ENCODE results near the gene FAH.
"Not testable (repeated sequence)": the region's sequence is repeated elsewhere in the genome, so short reads cannot be mapped to it uniquely, and the experiment has no call there.

FAH gene

GRCh38 chr15:80152896-80153876 is at the start of gene FAH:
Gene FAH, plus strand, starts transcription at chr15:80152999. Its CDS starts 56 bp downstream, at chr15:80153055.
- no peak for DNase-seq

GRCh38 chr15:80105193-80105592 is 47.6 kb upstream of the FAH start:
- DNase-seq: no peak

- DNase-seq: no peak
These were observed 47.2 kb upstream of the FAH start for GRCh38 chr15:80105595-80105994.

- no peak for DNase-seq
These were observed 46.7 kb upstream of the FAH start for GRCh38 chr15:80106051-80106450.

- no peak for DNase-seq
These were observed 45.6 kb upstream of the FAH start for GRCh38 chr15:80107204-80107603.

GRCh38 chr15:80107774-80108173 is 45.0 kb upstream of the FAH start:
- DNase-seq: no peak

- no peak for DNase-seq
These were observed 43.4 kb upstream of the FAH start for GRCh38 chr15:80109388-80109787.

- DNase-seq: no peak
These were observed 41.9 kb upstream of the FAH start for GRCh38 chr15:80110920-80111319.

GRCh38 chr15:80114114-80114513 is 38.7 kb upstream of the FAH start:
- no peak for DNase-seq

GRCh38 chr15:80115021-80115420 is 37.8 kb upstream of the FAH start:
- DNase-seq: no peak

- DNase-seq: peak; percentile 44
These were observed 33.8 kb upstream of the FAH start for GRCh38 chr15:80118956-80119355.

- DNase-seq: no peak
These were observed 32.2 kb upstream of the FAH start for GRCh38 chr15:80120636-80121035.

GRCh38 chr15:80121546-80121945 is 31.3 kb upstream of the FAH start:
- peak; percentile 72 for DNase-seq

GRCh38 chr15:80123034-80123433 is 29.8 kb upstream of the FAH start:
- DNase-seq: no peak

GRCh38 chr15:80127253-80127652 is 25.5 kb upstream of the FAH start:
- DNase-seq: not testable (repeated sequence)

GRCh38 chr15:80127911-80128310 is 24.9 kb upstream of the FAH start:
- DNase-seq: no peak

- DNase-seq: no peak
These were observed 20.4 kb upstream of the FAH start for GRCh38 chr15:80132382-80132781.

GRCh38 chr15:80136854-80137253 is 15.9 kb upstream of the FAH start:
- no peak for DNase-seq

- DNase-seq: no peak
These were observed 13.8 kb upstream of the FAH start for GRCh38 chr15:80138961-80139360.

GRCh38 chr15:80140909-80141308 is 11.9 kb upstream of the FAH start:
- DNase-seq: no peak

GRCh38 chr15:80141916-80142598 is 10.7 kb upstream of the FAH start:
- no peak for DNase-seq

- DNase-seq: no peak
These were observed 10.2 kb upstream of the FAH start for GRCh38 chr15:80142646-80143045.

- no peak for DNase-seq
These were observed 1.7 kb upstream of the FAH start for GRCh38 chr15:80151148-80151547.

GRCh38 chr15:80151576-80151975 is 1.2 kb upstream of the FAH start:
- no peak for DNase-seq

Measured in NCI-H2171 (cell line).